HG02970 (cell line): ENCODE results near the gene RPS27L.

Experiments
- ATAC-seq: cut with Tn5 transposase; IDR thresholded peaks from one replicate; pipeline ENCODE4 v1.9.1; 2021; ENCODE audit warnings: mild to moderate bottlenecking, moderate library complexity, moderate number of reproducible peaks; ENCODE audit not compliant: unreplicated experiment, low FRiP score

Gene RPS27L

GRCh38 chr15:63188247-63188925 is 31.1 kb upstream of the RPS27L start:
- ATAC-seq, result no peak

- ATAC-seq, result no peak
Observed at GRCh38 chr15:63187589-63188226, 30.4 kb upstream of the RPS27L start.

- ATAC-seq, result no peak
Observed at GRCh38 chr15:63186065-63186464, 28.8 kb upstream of the RPS27L start.

- no peak for ATAC-seq
Observed at GRCh38 chr15:63185206-63185605, 27.9 kb upstream of the RPS27L start.

- ATAC-seq, result no peak
Observed at GRCh38 chr15:63181648-63182047, 24.4 kb upstream of the RPS27L start.

GRCh38 chr15:63180746-63181145 is 23.5 kb upstream of the RPS27L start:
- ATAC-seq, result no peak

GRCh38 chr15:63178034-63178433 is 20.8 kb upstream of the RPS27L start:
- ATAC-seq, result no peak

- ATAC-seq, result no peak
Observed at GRCh38 chr15:63176302-63176701, 19.0 kb upstream of the RPS27L start.

- ATAC-seq, result no peak
Observed at GRCh38 chr15:63172851-63173451, 15.7 kb upstream of the RPS27L start.

GRCh38 chr15:63172376-63172775 is 15.1 kb upstream of the RPS27L start:
- ATAC-seq, result no peak

GRCh38 chr15:63169788-63170187 is 12.5 kb upstream of the RPS27L start:
- no peak for ATAC-seq

GRCh38 chr15:63166219-63166618 is 8.9 kb upstream of the RPS27L start:
- no peak for ATAC-seq

GRCh38 chr15:63165166-63165859 is 8.0 kb upstream of the RPS27L start:
- no peak for ATAC-seq

GRCh38 chr15:63163217-63163616 is 5.9 kb upstream of the RPS27L start:
- no peak for ATAC-seq

GRCh38 chr15:63160638-63161037 is 3.4 kb upstream of the RPS27L start:
- no peak for ATAC-seq

GRCh38 chr15:63157891-63158431 is 684 bp upstream of the RPS27L start:
- peak; percentile 9 for ATAC-seq

GRCh38 chr15:63156755-63157117 is 541 bp downstream of the RPS27L start:
- no peak for ATAC-seq

- ATAC-seq, result no peak
Observed at GRCh38 chr15:63156086-63156710, 1.1 kb downstream of the RPS27L start.

GRCh38 chr15:63155486-63155885 is 1.8 kb downstream of the RPS27L start:
- no peak for ATAC-seq

GRCh38 chr15:63151665-63152064 is 5.6 kb downstream of the RPS27L start:
- ATAC-seq, result no peak

GRCh38 chr15:63146684-63147083 is 10.6 kb downstream of the RPS27L start:
- ATAC-seq, result no peak
